ENCODE measurements around the gene SYP. TPM values are rescaled to one million over a fixed set of nuclear protein-coding genes. Genes with fewer than 3 reads are reported as not detected.

The SYP gene
- total RNA-seq, 2 donors from 2014 or later, result 0.55 to 5.2 TPM

- no peaks in the 10 kb centered on the region for H3K9me3 ChIP-seq
- 90% methylated on average over 4 of the region's 4 CpGs for WGBS
- no peaks in the 10 kb centered on the region for H3K4me1 ChIP-seq (replicated peaks)
- H3K36me3 ChIP-seq, result no peaks in the 10 kb centered on the region
- intact Hi-C loops (cut with DNase I), result no loop called here
- H3K27me3 ChIP-seq (replicated peaks; ENCODE audit: insufficient read depth), result no peaks in the 10 kb centered on the region
- no peak overlapping the region for H3K27ac ChIP-seq
- no peak overlapping the region for H3K4me3 ChIP-seq
- DNase-seq (ENCODE audit: low spot score), result no peak
- TF ChIP-seq CTCF (IDR thresholded peaks at IDR 0.05), result no peak
- TF ChIP-seq POLR2A (IDR thresholded peaks at IDR 0.05), result no peak
- no peak for TF ChIP-seq POLR2AphosphoS5 (IDR thresholded peaks at IDR 0.05)
These were observed 60.3 kb downstream of the SYP start for GRCh38 chrX:49139713-49140112.

Small RNA genes within 50 kb of the gene (small RNA-seq; reads per million reads assigned to genes)
- gene RN7SL262P, result 0 reads per million in 2 donors

Other genes starting within 250 kb of the SYP start
- 10 to 100 TPM; 44.1 to 84.2 TPM for gene OTUD5, start 242.6 kb downstream of the SYP start, total RNA-seq
- gene KCND1, start 228.3 kb downstream of the SYP start, total RNA-seq, result 1 to 10 TPM in 1 of 2 donors, under 1 TPM in 1; 0.23 to 1.9 TPM
- gene GRIPAP1, start 197.9 kb downstream of the SYP start, total RNA-seq, result 10 to 100 TPM; 26.9 to 62.4 TPM
- 10 to 100 TPM; 44.6 to 88.4 TPM for gene TFE3, start 156.8 kb downstream of the SYP start, total RNA-seq
- 10 to 100 TPM; 12.3 to 15.0 TPM for gene CCDC120, start 141.2 kb downstream of the SYP start, total RNA-seq
- gene PRAF2, start 126.2 kb downstream of the SYP start, total RNA-seq, result 10 to 100 TPM; 13.9 to 42.9 TPM
- 10 to 100 TPM; 67.8 to 93.6 TPM for gene WDR45, start 120.3 kb downstream of the SYP start, total RNA-seq
- 10 to 100 TPM; 21.2 to 28.7 TPM for gene GPKOW, start 76.5 kb downstream of the SYP start, total RNA-seq
- 10 to 100 TPM; 16.0 to 16.6 TPM for gene MAGIX, start 37.4 kb downstream of the SYP start, total RNA-seq
- gene PLP2, start 28.3 kb downstream of the SYP start, total RNA-seq, result 10 to 100 TPM; 24.3 to 34.7 TPM
- 10 to 100 TPM; 17.4 to 20.5 TPM for gene PRICKLE3, start 13.8 kb downstream of the SYP start, total RNA-seq
- under 1 TPM in 1 of 2 donors, not detected in 1; 0.17 TPM for gene CACNA1F, start 33.1 kb upstream of the SYP start, total RNA-seq
- 10 to 100 TPM; 21.8 to 25.0 TPM for gene CCDC22, start 35.3 kb upstream of the SYP start, total RNA-seq
- gene FOXP3, start 64.5 kb upstream of the SYP start, total RNA-seq, result 1 to 10 TPM in 1 of 2 donors, under 1 TPM in 1; 0.36 to 1.4 TPM
- 10 to 100 TPM in 1 of 2 donors, 1 to 10 TPM in 1; 3.9 to 24.9 TPM for gene PPP1R3F, start 69.6 kb upstream of the SYP start, total RNA-seq
- gene GAGE10, start 103.5 kb upstream of the SYP start, total RNA-seq, result not detected
- not detected for gene GAGE12J, start 121.8 kb upstream of the SYP start, total RNA-seq
- gene GAGE13, start 131.4 kb upstream of the SYP start, total RNA-seq, result not detected

Measured in prostate gland (tissue), 2 donors.